Kidney (tissue), 14 donors: Measurements from ENCODE around the gene RBP5. TPM values are rescaled to one million over a fixed set of nuclear protein-coding genes. Genes with fewer than 3 reads are reported as not detected.

Source experiments
- DNase-seq, 5 donors: peaks; one replicate each; pipeline ENCODE4 v3.0.0-alpha.2; 2013 to 2020
- FAIRE-seq: peaks from 2 replicates; lab custom pipeline; 2012; peaks lifted over from hg19 to GRCh38; lab: Jason Lieb, UNC
- H3K27ac ChIP-seq, 2 donors: one replicate each; pipeline ENCODE4 v1.7.0; 2013; ENCODE audit warnings: low read depth in 2 of 2, low read length in 2 of 2, inconsistent platforms in 1 of 2
- H3K27me3 ChIP-seq: one replicate; pipeline ENCODE4 v1.7.1; 2013; ENCODE audit warnings: low read length, inconsistent platforms; ENCODE audit not compliant: control insufficient read depth, insufficient read depth
- H3K36me3 ChIP-seq, 3 donors: one replicate each; pipeline versions ENCODE4 v1.7.0 to v1.7.1; 2013; ENCODE audit warnings: low read length in 3 of 3, control low read depth in 1 of 3, inconsistent platforms in 1 of 3; ENCODE audit not compliant: insufficient read depth in 3 of 3, control insufficient read depth in 2 of 3
- H3K4me1 ChIP-seq, 3 donors: one replicate each; pipeline versions ENCODE4 v1.7.0 to v1.7.1; 2013; ENCODE audit warnings: low read length in 3 of 3, inconsistent platforms in 1 of 3, low read depth in 1 of 3; ENCODE audit not compliant: control insufficient read depth in 2 of 3, insufficient read depth in 2 of 3
- H3K4me3 ChIP-seq, 3 donors: one replicate each; pipeline versions ENCODE4 v1.7.0 to v1.8.1; 2013; ENCODE audit warnings: low read length in 3 of 3, control low read depth in 1 of 3, inconsistent platforms in 1 of 3
- H3K9ac ChIP-seq, 3 donors: one replicate each; pipeline versions ENCODE4 v1.7.0 to v1.7.1; 2013; ENCODE audit warnings: low read length in 3 of 3, control low read depth in 1 of 3, inconsistent platforms in 1 of 3
- H3K9me3 ChIP-seq, 3 donors: one replicate each; pipeline versions ENCODE4 v1.7.0 to v1.7.1; 2013; ENCODE audit warnings: low read length in 3 of 3, control low read depth in 1 of 3, inconsistent platforms in 1 of 3; ENCODE audit not compliant: control insufficient read depth in 2 of 3, insufficient read depth in 1 of 3
- CTCF ChIP-seq: IDR thresholded peaks from 3 replicates; pipeline ENCODE4 v1.5.1; 2012; ENCODE audit warnings: mild to moderate bottlenecking, moderate library complexity, borderline replicate concordance; ENCODE audit not compliant: insufficient read depth; ENCODE audit errors: extremely low read depth
- intact Hi-C: fragments of 100-400 bp; cut with DNase I; formaldehyde crosslinking; loops from one replicate; pipeline ENCODE4 v1.11.1; 2022
- polyA plus RNA-seq: library from polyadenylated mRNA; stranded (reverse); fragments of 350-450 nt; fragmentation: Illumina TruSeq; extraction: RNeasy Lipid Tissue Mini Kit (QIAGEN cat#74804); gene quantifications from one replicate; pipeline ENCODE4 v1.2.3, GENCODE V29; 2014; ENCODE audit warnings: low read depth, low replicate concordance; ENCODE audit not compliant: insufficient read depth
- total RNA-seq: library from RNA; stranded (reverse); fragmentation: NEBNext Ultra II Directional; extraction: Animal tissue kit (Norgen Biotek cat#: 25700); gene quantifications from one replicate; pipeline ENCODE4 v1.2.1, GENCODE V29; 2021
- donor health status: control.
- donor health status: control.
- donor health status: control.
- donor health status: control.
- donor health status: control.
- donor health status: DM: yes; HTN: yes; CAD: no.
- donor health status: Normal renal cell carcinoma (clear cell type).

Gene RBP5
- total and polyA plus RNA-seq, 2 donors from 2014 or later: 74.6 to 609 TPM

GRCh38 chr12:7146906-7147305, 18.2 kb upstream of the RBP5 start:
- Histone ChIP-seq H3K9ac (no peak overlapping the region), H3K27ac (no peak overlapping the region), H3K27me3 (no peaks in the 10 kb centered on the region), H3K4me1 (no peaks in the 10 kb centered on the region), H3K4me3 (no peak overlapping the region), H3K36me3 (peaks cover 5 to 32% (median 28%) of the 10 kb centered on the region in 3 donors), H3K9me3 (no peaks in the 10 kb centered on the region)
- DNase-seq (no peak), FAIRE-seq (no peak)
- no peak for TF ChIP-seq CTCF
- intact Hi-C loops: no loop called here

- H3K36me3 ChIP-seq: peaks cover 5 to 38% (median 27%) of the 10 kb centered on the region in 3 donors
- no peak for DNase-seq
- no peaks in the 10 kb centered on the region for H3K27me3 ChIP-seq
- no peak overlapping the region for H3K9ac ChIP-seq
- H3K9me3 ChIP-seq: no peaks in the 10 kb centered on the region
- no peak for FAIRE-seq
- H3K4me3 ChIP-seq: no peak overlapping the region
- no peaks in the 10 kb centered on the region for H3K4me1 ChIP-seq
- intact Hi-C loops: no loop called here
- H3K27ac ChIP-seq: no peak overlapping the region
- no peak for TF ChIP-seq CTCF
Observed at GRCh38 chr12:7146228-7146627, 17.5 kb upstream of the RBP5 start.

GRCh38 chr12:7145671-7146070, 17.0 kb upstream of the RBP5 start:
- intact Hi-C loops: no loop called here
- H3K36me3 ChIP-seq: peaks cover 3 to 42% (median 22%) of the 10 kb centered on the region in 3 donors

More at GRCh38 chr12:7145671-7146070, 17.0 kb upstream of the RBP5 start:
- DNase-seq: no peak
- no peaks in the 10 kb centered on the region for H3K27me3 ChIP-seq
- FAIRE-seq: no peak
- TF ChIP-seq CTCF: no peak
- H3K27ac ChIP-seq: no peak overlapping the region
- H3K4me1 ChIP-seq: no peaks in the 10 kb centered on the region
- no peak overlapping the region for H3K9ac ChIP-seq
- no peaks in the 10 kb centered on the region for H3K9me3 ChIP-seq
- H3K4me3 ChIP-seq: no peak overlapping the region
